HepG2 (cell line): ENCODE measurements around the gene SHMT1.

ENCODE experiments used
- EZH2 ChIP-seq: conservative IDR thresholded peaks from 2 replicates; pipeline ENCODE4 v1.6.1; 2012; ENCODE audit warnings: mild to moderate bottlenecking, low read depth, low read length, moderate library complexity
- GABPB1 ChIP-seq: IDR thresholded peaks from 2 replicates; pipeline ENCODE4 v1.6.1; 2016; ENCODE audit warnings: mild to moderate bottlenecking, missing genetic modification reagents, moderate library complexity, missing compliant biosample characterization
- HDAC2 ChIP-seq: sonication (generic); formaldehyde crosslinking; IDR thresholded peaks from 2 replicates; pipeline ENCODE4 v1.4.0; 2020; ENCODE audit warnings: missing genetic modification reagents
- MAFK ChIP-seq, 2 experiments: IDR thresholded peaks in 1 of 2; conservative IDR thresholded peaks in 1 of 2; 2 replicates each; pipeline ENCODE4 v1.6.1; 2011; ENCODE audit warnings: improper control_type of control experiment in 2 of 2, low read length in 2 of 2
- NR2C2 ChIP-seq: sonication (generic); formaldehyde crosslinking; IDR thresholded peaks from 2 replicates; pipeline ENCODE4 v1.4.0; 2020; ENCODE audit warnings: missing genetic modification reagents, mild to moderate bottlenecking, moderate library complexity, borderline replicate concordance
- POLR2AphosphoS2 ChIP-seq: IDR thresholded peaks from 2 replicates; pipeline ENCODE4 v1.6.1; 2011; ENCODE audit warnings: low read depth, low read length, improper control_type of control experiment
- SUZ12 ChIP-seq: fragments of 150-350 bp; IDR thresholded peaks from 2 replicates; pipeline ENCODE4 v1.6.1; 2014; ENCODE audit warnings: low read depth, low read length
- TAF1 ChIP-seq: sonication (generic); formaldehyde crosslinking; IDR thresholded peaks from 2 replicates; pipeline ENCODE4 v1.4.0; 2020; ENCODE audit warnings: missing genetic modification reagents
- ZBTB21 ChIP-seq: sonication (generic); formaldehyde crosslinking; IDR thresholded peaks from 2 replicates; pipeline ENCODE4 v1.4.0; 2020; ENCODE audit warnings: missing genetic modification reagents
- ZNF747 ChIP-seq: sonication (generic); formaldehyde crosslinking; IDR thresholded peaks from 2 replicates; pipeline ENCODE4 v1.8.1; 2023; ENCODE audit warnings: missing genetic modification reagents, mild to moderate bottlenecking, borderline replicate concordance
- TF ChIP-seq, protein P1 (sequence below): sonication (generic); formaldehyde crosslinking; IDR thresholded peaks from 2 replicates; pipeline ENCODE4 v1.5.0; 2020; ENCODE audit warnings: mild to moderate bottlenecking, missing genetic modification reagents, moderate library complexity

DNA sequence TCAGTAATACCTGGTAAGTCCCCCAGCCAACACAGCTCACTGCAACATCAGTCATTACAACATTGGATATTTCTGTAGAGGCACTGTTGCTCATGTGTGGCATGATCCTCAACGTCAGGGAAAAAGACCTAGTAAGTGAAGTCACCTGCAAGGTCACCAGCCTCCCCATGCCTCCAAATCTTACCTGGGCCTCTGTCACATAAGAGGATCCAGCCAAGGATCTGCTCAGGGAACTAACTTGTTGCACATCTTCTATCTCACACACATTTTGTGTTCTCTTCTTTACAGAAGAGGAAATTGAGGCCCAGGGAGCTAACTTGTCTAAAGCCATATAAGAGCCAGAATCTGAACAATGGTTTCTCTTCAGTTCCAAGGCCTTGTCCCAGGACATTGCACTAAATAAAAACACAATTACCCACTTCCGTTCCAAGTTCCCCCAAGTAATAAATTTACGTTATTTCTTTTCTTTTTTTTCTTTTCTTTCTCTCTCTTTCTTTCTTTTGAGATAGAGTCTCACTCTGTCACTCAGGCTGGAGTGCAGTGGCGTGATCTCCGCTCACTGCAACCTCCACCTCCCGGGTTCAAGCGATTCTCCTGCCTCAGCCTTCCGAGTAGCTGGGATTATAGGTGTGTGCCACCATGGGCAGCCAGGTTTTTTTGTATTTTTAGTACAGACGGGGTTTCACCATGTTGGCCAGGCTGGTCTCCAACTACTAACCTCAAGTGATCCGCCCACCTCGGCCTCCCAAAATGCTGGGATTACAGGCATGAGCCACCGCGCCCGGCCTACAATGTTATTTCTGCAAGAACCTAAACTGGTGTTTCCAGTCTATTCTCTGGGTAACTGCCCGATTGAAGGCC, 1.3 kb downstream of the SHMT1 start:
- TF ChIP-seq TAF1 (no peak), SUZ12 (no peak), ZNF747 (CRISPR knock-in tag) (no peak), MAFK (conservative IDR thresholded peaks at IDR 0.05 in 1 of 2, IDR thresholded peaks at IDR 0.05 in 1 of 2; ENCODE audit: low read length in 2 of 2) (no peak), POLR2AphosphoS2 (no peak), NR2C2 (CRISPR knock-in tag) (no peak), ZBTB21 (CRISPR knock-in tag) (no peak), GABPB1 (CRISPR knock-in tag) (no peak), HDAC2 (CRISPR knock-in tag) (no peak), EZH2 (no peak)
- TF ChIP-seq, protein P1, sequence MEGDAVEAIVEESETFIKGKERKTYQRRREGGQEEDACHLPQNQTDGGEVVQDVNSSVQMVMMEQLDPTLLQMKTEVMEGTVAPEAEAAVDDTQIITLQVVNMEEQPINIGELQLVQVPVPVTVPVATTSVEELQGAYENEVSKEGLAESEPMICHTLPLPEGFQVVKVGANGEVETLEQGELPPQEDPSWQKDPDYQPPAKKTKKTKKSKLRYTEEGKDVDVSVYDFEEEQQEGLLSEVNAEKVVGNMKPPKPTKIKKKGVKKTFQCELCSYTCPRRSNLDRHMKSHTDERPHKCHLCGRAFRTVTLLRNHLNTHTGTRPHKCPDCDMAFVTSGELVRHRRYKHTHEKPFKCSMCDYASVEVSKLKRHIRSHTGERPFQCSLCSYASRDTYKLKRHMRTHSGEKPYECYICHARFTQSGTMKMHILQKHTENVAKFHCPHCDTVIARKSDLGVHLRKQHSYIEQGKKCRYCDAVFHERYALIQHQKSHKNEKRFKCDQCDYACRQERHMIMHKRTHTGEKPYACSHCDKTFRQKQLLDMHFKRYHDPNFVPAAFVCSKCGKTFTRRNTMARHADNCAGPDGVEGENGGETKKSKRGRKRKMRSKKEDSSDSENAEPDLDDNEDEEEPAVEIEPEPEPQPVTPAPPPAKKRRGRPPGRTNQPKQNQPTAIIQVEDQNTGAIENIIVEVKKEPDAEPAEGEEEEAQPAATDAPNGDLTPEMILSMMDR (CRISPR knock-in tag) = no peak
